Measurements from ENCODE around the gene EIF4E3. TPM values are rescaled to one million over a fixed set of nuclear protein-coding genes. Genes with fewer than 3 reads are reported as not detected.

The EIF4E3 gene
- total RNA-seq, 1 donor from 2014 or later, result 3.5 TPM

DNA sequence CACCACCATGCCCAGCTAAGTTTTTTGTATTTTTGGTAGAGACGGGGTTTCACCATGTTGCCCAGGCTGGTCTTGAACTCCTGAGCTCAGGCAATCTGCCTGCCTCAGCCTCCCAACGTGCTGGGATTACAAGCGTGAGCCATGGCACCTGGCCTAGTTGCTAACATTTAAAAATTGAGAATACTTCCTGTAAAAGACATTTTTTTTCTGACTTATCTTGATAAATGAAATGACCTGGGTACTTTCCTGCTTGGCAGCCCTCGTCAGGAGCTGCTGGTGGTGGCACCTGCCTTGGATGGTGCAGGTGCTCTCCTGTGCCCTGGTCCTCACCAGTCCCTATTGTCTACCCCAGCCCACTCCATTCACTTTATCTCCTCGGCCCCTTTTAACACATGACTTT is 74.8 kb downstream of the EIF4E3 start:
- Histone ChIP-seq H3K9ac (ENCODE audit: low read length) (no peak overlapping the region), H2AFZ (ENCODE audit: low read depth, low read length) (no peak overlapping the region), H3K27me3 (ENCODE audit: insufficient read depth, low read length) (no peaks in the 10 kb centered on the region), H3K79me2 (ENCODE audit: insufficient read depth, low read length) (no peaks in the 10 kb centered on the region), H3K4me1 (ENCODE audit: insufficient read depth, low read length) (no peaks in the 10 kb centered on the region), H3K36me3 (ENCODE audit: insufficient read depth, low read length) (no peaks in the 10 kb centered on the region), H3K9me3 (ENCODE audit: insufficient read depth, low read depth, low read length) (no peaks in the 10 kb centered on the region), H3K27ac (ENCODE audit: low read depth, low read length) (no peak overlapping the region), H3K4me3 (ENCODE audit: insufficient read depth, low read depth, low read length) (no peak overlapping the region), H4K20me1 (ENCODE audit: insufficient read depth, low read length) (no peaks in the 10 kb centered on the region), H3K4me2 (ENCODE audit: low read length) (no peak overlapping the region)
- peaks cover 2% of the 10 kb centered on the region for H3K36me3 Mint-ChIP-seq (ENCODE audit: low read depth, unreplicated experiment)
- no peak overlapping the region for H3K27ac Mint-ChIP-seq (ENCODE audit: unreplicated experiment)
- peaks cover 16% of the 10 kb centered on the region for H3K4me1 Mint-ChIP-seq (ENCODE audit: low read depth, unreplicated experiment)
- DNase-seq (ENCODE audit: low read depth) (no peak), FAIRE-seq (no peak)
- H3K27me3 Mint-ChIP-seq (ENCODE audit: low read depth, unreplicated experiment), result no peaks in the 10 kb centered on the region
- H3K9me3 Mint-ChIP-seq (ENCODE audit: unreplicated experiment), result no peaks in the 10 kb centered on the region
- TF ChIP-seq EZH2 (IDR thresholded peaks at IDR 0.05; ENCODE audit: insufficient read depth, low read length) (no peak), CTCF (IDR thresholded peaks at IDR 0.05; ENCODE audit: insufficient read depth, low read depth, low read length) (no peak)
- no peak overlapping the region for H3K4me3 Mint-ChIP-seq (ENCODE audit: unreplicated experiment)

GRCh38 chr3:71649757-71650156 is 75.4 kb downstream of the EIF4E3 start:
- H3K27ac Mint-ChIP-seq (ENCODE audit: unreplicated experiment), result no peak overlapping the region
- H3K36me3 ChIP-seq (ENCODE audit: insufficient read depth, low read length), result no peaks in the 10 kb centered on the region
- H3K4me1 Mint-ChIP-seq (ENCODE audit: low read depth, unreplicated experiment), result peaks cover 16% of the 10 kb centered on the region
- H3K27me3 Mint-ChIP-seq (ENCODE audit: low read depth, unreplicated experiment), result no peaks in the 10 kb centered on the region
- H3K4me3 ChIP-seq (ENCODE audit: insufficient read depth, low read depth, low read length), result no peak overlapping the region
- no peaks in the 10 kb centered on the region for H3K9me3 ChIP-seq (ENCODE audit: insufficient read depth, low read depth, low read length)
- H3K9ac ChIP-seq (ENCODE audit: low read length), result no peak overlapping the region
- no peaks in the 10 kb centered on the region for H3K79me2 ChIP-seq (ENCODE audit: insufficient read depth, low read length)
- peaks cover 3% of the 10 kb centered on the region for H3K36me3 Mint-ChIP-seq (ENCODE audit: low read depth, unreplicated experiment)
- DNase-seq (ENCODE audit: low read depth) (no peak), FAIRE-seq (no peak)
- no peaks in the 10 kb centered on the region for H3K9me3 Mint-ChIP-seq (ENCODE audit: unreplicated experiment)
- H3K27me3 ChIP-seq (ENCODE audit: insufficient read depth, low read length), result no peaks in the 10 kb centered on the region
- TF ChIP-seq CTCF (IDR thresholded peaks at IDR 0.05; ENCODE audit: insufficient read depth, low read depth, low read length), result no peak
- no peak for TF ChIP-seq EZH2 (IDR thresholded peaks at IDR 0.05; ENCODE audit: insufficient read depth, low read length)
- no peak overlapping the region for H2AFZ ChIP-seq (ENCODE audit: low read depth, low read length)
- no peak overlapping the region for H3K4me2 ChIP-seq (ENCODE audit: low read length)
- H3K27ac ChIP-seq (ENCODE audit: low read depth, low read length), result no peak overlapping the region
- H3K4me3 Mint-ChIP-seq (ENCODE audit: unreplicated experiment), result no peak overlapping the region
- no peaks in the 10 kb centered on the region for H3K4me1 ChIP-seq (ENCODE audit: insufficient read depth, low read length)
- H4K20me1 ChIP-seq (ENCODE audit: insufficient read depth, low read length), result no peaks in the 10 kb centered on the region

- Histone ChIP-seq H3K27ac (ENCODE audit: low read depth, low read length) (no peak overlapping the region), H3K4me3 (ENCODE audit: insufficient read depth, low read depth, low read length) (no peak overlapping the region), H3K9ac (ENCODE audit: low read length) (no peak overlapping the region), H4K20me1 (ENCODE audit: insufficient read depth, low read length) (no peaks in the 10 kb centered on the region), H3K79me2 (ENCODE audit: insufficient read depth, low read length) (no peaks in the 10 kb centered on the region), H3K4me2 (ENCODE audit: low read length) (no peak overlapping the region), H3K36me3 (ENCODE audit: insufficient read depth, low read length) (no peaks in the 10 kb centered on the region), H2AFZ (ENCODE audit: low read depth, low read length) (no peak overlapping the region), H3K4me1 (ENCODE audit: insufficient read depth, low read length) (no peaks in the 10 kb centered on the region), H3K9me3 (ENCODE audit: insufficient read depth, low read depth, low read length) (no peaks in the 10 kb centered on the region), H3K27me3 (ENCODE audit: insufficient read depth, low read length) (no peaks in the 10 kb centered on the region)
- Mint-ChIP-seq H3K27me3 (ENCODE audit: low read depth, unreplicated experiment) (no peaks in the 10 kb centered on the region), H3K27ac (ENCODE audit: unreplicated experiment) (no peak overlapping the region), H3K36me3 (ENCODE audit: low read depth, unreplicated experiment) (peaks cover 3% of the 10 kb centered on the region), H3K4me1 (ENCODE audit: low read depth, unreplicated experiment) (peaks cover 8% of the 10 kb centered on the region), H3K4me3 (ENCODE audit: unreplicated experiment) (no peak overlapping the region), H3K9me3 (ENCODE audit: unreplicated experiment) (no peaks in the 10 kb centered on the region)
- DNase-seq (ENCODE audit: low read depth) (no peak), FAIRE-seq (no peak)
- TF ChIP-seq EZH2 (IDR thresholded peaks at IDR 0.05; ENCODE audit: insufficient read depth, low read length) (no peak), CTCF (IDR thresholded peaks at IDR 0.05; ENCODE audit: insufficient read depth, low read depth, low read length) (no peak)
These were observed 77.5 kb downstream of the EIF4E3 start for GRCh38 chr3:71647751-71648150.

All from astrocyte (in vitro differentiated cells and primary cell).